ENCODE measurements around the gene SPTBN5. TPM values are rescaled to one million over a fixed set of nuclear protein-coding genes. Genes with fewer than 3 reads are reported as not detected.
A peak's percentile ranks its signal among the peaks of the same experiment; 100 is the strongest.

SPTBN5 gene
- total RNA-seq, 4 donors from 2014 or later = 0.17 to 1.2 (median 0.68) TPM

- H3K36me3 ChIP-seq = peaks cover 22 to 62% (median 58%) of the 10 kb centered on the region in 4 donors
- TF ChIP-seq EP300 (IDR thresholded peaks at IDR 0.05) (no peak), POLR2AphosphoS5 (IDR thresholded peaks at IDR 0.05) (no peak), POLR2A (IDR thresholded peaks at IDR 0.05; ENCODE audit: low read depth) (no peak), CTCF (IDR thresholded peaks at IDR 0.05) (no peak)
- no peaks in the 10 kb centered on the region for H3K9me3 ChIP-seq
- H3K27me3 ChIP-seq = no peaks in the 10 kb centered on the region
- 76% methylated on average over 5 of the region's 11 CpGs for WGBS
- intact Hi-C loops (cut with DNase I) = loop anchor here (10.0 kb wide), 2 partner anchors 208 to 258 kb away; partner anchors contain the start of gene TYRO3
- no peak for DNase-seq (ENCODE audit: extremely low spot score)
- H3K4me3 ChIP-seq = no peak overlapping the region
- peaks cover 6 to 33% (median 14%) of the 10 kb centered on the region in 4 donors for H3K4me1 ChIP-seq
- no peak overlapping the region for H3K27ac ChIP-seq (replicated peaks in 1 of 4)
Observed at GRCh38 chr15:41812820-41813375, 81.0 kb downstream of the SPTBN5 start.

DNA sequence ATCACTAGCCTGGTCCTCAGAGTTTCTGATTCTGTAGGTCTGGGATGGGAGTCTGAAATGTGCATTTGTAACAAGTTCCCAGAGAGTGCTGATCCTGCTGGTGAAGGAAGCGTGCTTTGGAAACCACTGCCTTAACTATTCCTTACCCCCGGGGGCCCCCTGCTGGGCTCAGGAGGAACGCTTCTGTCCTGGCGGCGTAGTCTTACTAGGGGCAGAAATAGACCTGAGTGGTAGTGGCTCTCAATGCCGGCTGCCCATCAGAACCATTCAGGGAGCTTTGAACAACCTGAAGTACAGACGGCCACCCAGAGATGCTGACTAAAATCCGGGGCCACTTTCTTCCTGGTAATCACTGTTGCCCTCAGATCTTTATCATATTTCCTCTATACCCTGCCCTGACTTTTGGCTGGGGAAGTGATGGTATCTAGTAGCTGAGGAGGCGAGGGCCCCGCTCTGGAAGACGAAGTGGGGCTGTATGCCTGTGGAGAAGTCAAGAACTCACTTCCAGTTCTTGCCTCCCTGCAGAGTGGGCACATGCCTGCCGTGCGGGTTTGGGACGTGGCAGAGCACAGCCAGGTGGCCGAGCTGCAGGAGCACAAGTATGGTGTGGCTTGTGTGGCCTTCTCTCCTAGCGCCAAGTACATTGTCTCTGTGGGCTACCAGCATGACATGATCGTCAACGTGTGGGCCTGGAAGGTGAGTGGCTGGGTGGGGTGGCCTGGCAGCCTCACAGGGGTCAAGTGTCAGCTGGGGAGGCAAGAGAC, 82.2 kb downstream of the SPTBN5 start:
- Histone ChIP-seq H3K9me3 (no peaks in the 10 kb centered on the region), H3K36me3 (peaks cover 9 to 49% (median 45%) of the 10 kb centered on the region in 4 donors), H3K4me3 (no peak overlapping the region), H3K27ac (replicated peaks in 1 of 4) (peak overlapping the region in 1 of 4 donors; percentile 31), H3K27me3 (no peaks in the 10 kb centered on the region), H3K4me1 (peaks cover 8 to 43% (median 21%) of the 10 kb centered on the region in 4 donors)
- TF ChIP-seq CTCF (IDR thresholded peaks at IDR 0.05) = peak; percentile 89 to 96 (median 93)
- TF ChIP-seq EP300 (IDR thresholded peaks at IDR 0.05) = no peak
- TF ChIP-seq POLR2A (IDR thresholded peaks at IDR 0.05; ENCODE audit: low read depth) = no peak
- peak; percentile 32 to 57 for TF ChIP-seq POLR2AphosphoS5 (IDR thresholded peaks at IDR 0.05)
- DNase-seq (ENCODE audit: extremely low spot score) = peak; percentile 95
- intact Hi-C loops (cut with DNase I) = loop anchor here (2.0 to 10.0 kb wide), 3 partner anchors 39 to 257 kb away; partner anchors contain the start of gene TYRO3
- WGBS = 27% methylated on average over 11 of the region's 18 CpGs

DNA sequence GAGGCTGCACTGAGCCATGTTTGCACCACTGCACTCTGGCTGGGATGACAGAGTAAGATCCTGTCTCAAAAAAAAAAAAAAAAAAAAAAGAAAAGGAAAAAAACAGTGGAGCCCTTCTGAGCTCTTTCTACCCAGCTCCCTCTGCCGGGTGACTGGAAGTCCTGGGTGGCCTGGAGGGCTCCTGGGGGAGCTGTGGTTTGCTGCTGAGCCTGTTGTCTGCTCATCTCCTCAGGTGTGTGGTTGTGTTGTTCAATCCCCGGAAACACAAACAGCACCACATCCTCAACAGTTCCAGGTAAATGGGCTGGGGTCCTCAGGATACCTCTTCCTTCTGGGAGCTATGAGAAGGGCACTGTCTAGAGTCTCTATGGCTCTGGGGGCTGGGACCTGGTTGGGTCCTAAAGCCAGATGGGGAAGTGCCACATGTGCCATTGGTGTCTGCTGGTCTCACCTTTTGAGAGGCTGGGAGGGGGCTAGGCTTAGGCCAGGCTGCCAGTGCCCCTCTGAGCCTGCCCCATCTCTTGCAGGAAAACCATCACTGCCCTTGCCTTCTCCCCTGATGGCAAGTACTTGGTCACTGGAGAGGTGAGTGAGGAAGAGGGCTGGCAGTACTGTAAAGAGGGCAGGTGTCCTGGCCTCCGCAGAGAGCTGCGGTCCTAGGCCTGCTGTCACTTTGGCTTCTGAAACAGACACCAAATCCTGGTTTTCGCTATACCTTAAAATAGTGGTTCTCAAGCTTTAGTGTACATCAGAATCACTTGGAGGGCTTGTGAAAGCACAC, 83.0 kb downstream of the SPTBN5 start:
- Histone ChIP-seq H3K4me3 (no peak overlapping the region), H3K27me3 (no peaks in the 10 kb centered on the region), H3K36me3 (peaks cover 6 to 41% (median 38%) of the 10 kb centered on the region in 4 donors), H3K9me3 (no peaks in the 10 kb centered on the region), H3K4me1 (peaks cover 13 to 50% (median 28%) of the 10 kb centered on the region in 4 donors), H3K27ac (replicated peaks in 1 of 4) (peak overlapping the region in 1 of 4 donors; percentile 31)
- TF ChIP-seq EP300 (IDR thresholded peaks at IDR 0.05) (no peak), CTCF (IDR thresholded peaks at IDR 0.05) (peak in 1 of 3 experiments; percentile 7)
- intact Hi-C loops (cut with DNase I) = loop anchor here (2.0 to 10.0 kb wide), 3 partner anchors 38 to 256 kb away; partner anchors contain the start of gene TYRO3
- no peak for DNase-seq (ENCODE audit: extremely low spot score)
- WGBS = 92% methylated on average over 3 of the region's 5 CpGs

DNA sequence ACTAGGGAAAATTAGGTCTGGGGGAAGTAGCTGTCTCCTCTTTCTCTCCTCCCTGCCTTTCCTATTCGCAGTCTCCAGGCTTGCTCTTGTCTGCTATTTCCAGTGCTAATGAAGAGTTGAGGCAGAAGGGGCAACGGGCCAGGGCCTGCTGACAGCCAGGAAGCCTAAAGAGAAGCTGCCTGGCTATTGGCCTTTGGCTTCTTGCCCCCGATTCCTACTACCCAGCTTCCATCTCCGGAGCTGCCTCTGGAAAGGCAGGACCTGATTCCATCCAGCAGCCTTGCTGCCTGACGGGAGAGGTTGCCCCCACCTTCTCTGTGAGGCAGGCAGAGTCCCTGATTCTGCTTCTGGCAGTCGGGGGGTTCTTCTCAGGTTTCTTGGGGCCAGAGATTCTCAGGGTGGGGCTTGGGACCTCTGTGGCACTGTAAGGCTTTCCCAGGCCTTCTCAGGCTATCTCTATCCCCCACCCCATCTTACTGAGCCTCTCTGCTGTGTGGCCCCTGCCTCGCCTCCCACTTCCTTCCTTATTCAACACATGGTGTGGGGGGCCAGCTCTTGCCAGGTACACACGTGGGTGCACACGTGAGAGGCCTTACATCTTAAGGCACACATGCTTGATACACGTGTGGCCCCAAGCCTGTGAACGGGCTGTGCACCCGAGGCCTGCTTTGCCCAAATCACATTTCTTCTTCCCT, 84.2 kb downstream of the SPTBN5 start:
- WGBS = 66% methylated on average over 10 of the region's 12 CpGs
- H3K27me3 ChIP-seq = no peaks in the 10 kb centered on the region
- DNase-seq (ENCODE audit: extremely low spot score) = no peak
- no peak for TF ChIP-seq EP300 (IDR thresholded peaks at IDR 0.05)
- no peak for TF ChIP-seq POLR2AphosphoS5 (IDR thresholded peaks at IDR 0.05)
- no peak for TF ChIP-seq CTCF (IDR thresholded peaks at IDR 0.05)
- TF ChIP-seq POLR2A (IDR thresholded peaks at IDR 0.05; ENCODE audit: low read depth) = no peak
- intact Hi-C loops (cut with DNase I) = loop anchor here (2.0 to 10.0 kb wide), 3 partner anchors 37 to 255 kb away; partner anchors contain the start of gene TYRO3
- no peaks in the 10 kb centered on the region for H3K9me3 ChIP-seq
- H3K4me1 ChIP-seq = peaks cover 20 to 62% (median 40%) of the 10 kb centered on the region in 4 donors
- H3K36me3 ChIP-seq = peaks cover 6 to 30% (median 27%) of the 10 kb centered on the region in 4 donors
- H3K4me3 ChIP-seq = no peak overlapping the region
- no peak overlapping the region for H3K27ac ChIP-seq (replicated peaks in 1 of 4)

Data from esophagus muscularis mucosa (tissue), 4 donors.